ENCODE measurements around the gene KDM4C. TPM values are rescaled to one million over a fixed set of nuclear protein-coding genes. Genes with fewer than 3 reads are reported as not detected.

KDM4C gene
- total RNA-seq, 1 donor from 2014 or later: 14.2 TPM

DNA sequence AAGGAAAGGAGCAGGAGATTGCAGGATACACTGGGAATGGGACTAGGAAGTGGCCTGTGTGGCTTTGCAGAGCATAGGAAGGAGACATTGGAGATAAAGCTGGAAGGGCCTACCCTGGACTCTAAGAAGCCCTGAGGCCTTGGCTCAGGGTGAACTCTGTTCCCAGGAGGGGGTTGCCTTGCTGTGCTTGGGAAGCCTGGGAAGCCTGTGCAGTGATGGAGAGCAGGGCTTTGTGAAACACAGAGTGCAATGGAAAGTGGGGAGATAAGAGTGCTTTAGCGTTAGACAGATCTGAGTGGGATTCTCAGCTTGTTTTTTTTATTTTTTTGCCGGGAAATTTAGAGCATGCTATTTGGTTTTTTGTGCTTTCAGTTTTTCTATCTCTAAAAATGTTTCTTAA, 437.8 kb downstream of the KDM4C start:
- ATAC-seq (no peak), DNase-seq (no peak)
- intact Hi-C loops (cut with micrococcal nuclease): no loop called here

- intact Hi-C loops (cut with micrococcal nuclease): no loop called here
- ATAC-seq (no peak), DNase-seq (no peak)
These were observed 438.7 kb downstream of the KDM4C start for GRCh38 chr9:7196467-7196866.

DNA sequence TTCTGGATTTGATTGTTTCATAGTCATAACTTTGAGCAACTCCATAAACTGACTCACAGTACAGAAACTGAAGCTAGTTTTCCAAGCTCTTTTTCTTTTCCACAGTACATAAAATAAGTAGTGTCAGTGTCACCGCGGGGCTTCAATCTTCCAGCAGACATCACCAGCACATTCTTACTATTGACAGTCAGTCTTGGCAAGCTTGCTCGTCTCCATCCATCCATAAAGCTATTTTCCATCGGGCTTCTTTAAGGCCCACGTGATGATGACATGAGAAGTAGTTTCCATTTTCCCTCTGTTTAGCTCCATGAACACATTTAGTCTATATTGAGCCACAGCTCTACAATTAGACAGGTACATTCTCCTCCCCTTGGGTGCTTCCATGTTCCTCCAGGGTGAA, 443.4 kb downstream of the KDM4C start:
- ATAC-seq (no peak), DNase-seq (no peak)
- intact Hi-C loops (cut with micrococcal nuclease): no loop called here

GRCh38 chr9:7205806-7206205, 448.0 kb downstream of the KDM4C start:
- no peak for ATAC-seq
- no peak for DNase-seq
- intact Hi-C loops (cut with micrococcal nuclease): no loop called here

DNA sequence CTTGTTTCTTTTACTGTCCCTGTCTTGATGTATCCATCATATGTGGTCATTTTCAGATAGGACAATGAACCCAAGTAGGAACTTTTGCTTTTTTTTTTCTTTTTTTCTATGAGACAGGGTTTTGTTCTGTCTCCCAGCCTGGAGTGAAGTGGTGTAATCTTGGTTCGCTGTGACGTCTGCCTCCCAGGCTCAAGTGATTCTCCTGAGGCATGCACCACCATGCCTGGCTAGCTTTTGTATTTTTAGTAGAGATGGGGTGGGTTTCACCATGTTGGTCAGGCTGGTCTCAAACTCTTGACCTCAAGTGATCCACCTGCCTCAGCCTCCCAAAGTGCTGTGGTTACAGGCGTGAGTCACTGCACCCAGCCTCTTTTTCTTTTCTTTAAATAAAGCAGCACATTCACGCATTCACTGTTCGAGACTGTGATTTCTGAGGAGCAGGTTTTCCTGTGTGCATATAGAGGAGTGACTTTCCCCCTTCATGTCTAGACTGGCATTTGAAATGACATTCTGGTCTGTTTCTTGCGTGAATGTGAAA, 448.5 kb downstream of the KDM4C start:
- DNase-seq (no peak), ATAC-seq (no peak)
- intact Hi-C loops (cut with micrococcal nuclease): no loop called here

DNA sequence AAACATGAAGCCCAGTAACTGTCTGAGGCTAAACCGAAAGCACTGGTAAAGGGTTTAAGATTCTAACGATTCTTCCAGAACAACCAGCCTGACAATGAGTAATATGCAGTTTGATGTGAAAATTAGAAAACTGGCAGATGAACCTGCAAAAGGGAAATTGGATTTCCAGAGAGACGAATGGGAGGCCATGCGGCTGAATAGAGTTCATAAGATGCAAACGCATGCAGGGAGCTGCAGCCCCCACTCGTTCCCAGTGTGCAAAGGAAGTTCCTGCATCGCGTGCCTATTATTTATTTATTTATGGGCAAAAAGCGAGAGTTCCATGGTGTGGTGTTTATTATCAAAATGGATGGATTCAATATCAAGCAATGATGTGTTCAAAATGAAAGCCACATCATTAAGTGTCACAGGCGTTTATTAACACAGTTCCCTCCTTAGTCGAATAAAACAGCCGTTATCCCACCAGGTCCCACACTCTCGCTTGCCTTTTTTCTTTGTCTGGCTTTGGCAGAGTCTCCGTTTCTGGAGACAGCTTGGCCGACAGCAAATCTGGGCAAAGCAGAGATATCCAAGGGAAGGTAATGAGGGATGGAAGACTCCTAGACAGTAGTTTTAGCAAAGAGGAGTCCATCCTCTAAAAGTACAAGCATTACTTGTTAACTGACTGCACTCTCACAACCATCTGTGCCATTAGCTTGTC, 451.4 kb downstream of the KDM4C start:
- ATAC-seq: no peak
- intact Hi-C loops (cut with micrococcal nuclease): no loop called here

GRCh38 chr9:7209990-7210389, 452.2 kb downstream of the KDM4C start:
- DNase-seq: no peak
- intact Hi-C loops (cut with micrococcal nuclease): no loop called here
- no peak for ATAC-seq

More for the DNA sequence above, 451.4 kb downstream of the KDM4C start:
- no peak for DNase-seq

- no peak for ATAC-seq
- no peak for DNase-seq
- intact Hi-C loops (cut with micrococcal nuclease): no loop called here
These were observed 453.3 kb downstream of the KDM4C start for GRCh38 chr9:7210854-7211637.

GRCh38 chr9:7211657-7212056, 453.9 kb downstream of the KDM4C start:
- DNase-seq: no peak
- ATAC-seq: no peak
- intact Hi-C loops (cut with micrococcal nuclease): no loop called here

GRCh38 chr9:7212101-7212500, 454.3 kb downstream of the KDM4C start:
- ATAC-seq: no peak

GRCh38 chr9:7216004-7216841, 458.4 kb downstream of the KDM4C start:
- DNase-seq: no peak
- ATAC-seq: no peak
- intact Hi-C loops (cut with micrococcal nuclease): no loop called here

More at GRCh38 chr9:7212101-7212500, 454.3 kb downstream of the KDM4C start:
- DNase-seq: no peak
- intact Hi-C loops (cut with micrococcal nuclease): no loop called here

- intact Hi-C loops (cut with micrococcal nuclease): no loop called here
- ATAC-seq: no peak
- no peak for DNase-seq
These were observed 466.2 kb downstream of the KDM4C start for GRCh38 chr9:7223981-7224380.

Other genes with a start within 250 kb of the KDM4C start
- gene GLDC, start 112.2 kb upstream of the KDM4C start, total RNA-seq: not detected

All from left ventricle myocardium superior (tissue), 1 donor.